GM18502 (cell line): Measurements from ENCODE around the gene CSF2.
A peak's percentile ranks its signal among the peaks of the same experiment; 100 is the strongest.

ENCODE experiments used
- ATAC-seq: cut with Tn5 transposase; IDR thresholded peaks from one replicate; pipeline ENCODE4 v1.9.1; 2021; ENCODE audit warnings: mild to moderate bottlenecking; ENCODE audit not compliant: unreplicated experiment, poor library complexity

Gene CSF2

DNA sequence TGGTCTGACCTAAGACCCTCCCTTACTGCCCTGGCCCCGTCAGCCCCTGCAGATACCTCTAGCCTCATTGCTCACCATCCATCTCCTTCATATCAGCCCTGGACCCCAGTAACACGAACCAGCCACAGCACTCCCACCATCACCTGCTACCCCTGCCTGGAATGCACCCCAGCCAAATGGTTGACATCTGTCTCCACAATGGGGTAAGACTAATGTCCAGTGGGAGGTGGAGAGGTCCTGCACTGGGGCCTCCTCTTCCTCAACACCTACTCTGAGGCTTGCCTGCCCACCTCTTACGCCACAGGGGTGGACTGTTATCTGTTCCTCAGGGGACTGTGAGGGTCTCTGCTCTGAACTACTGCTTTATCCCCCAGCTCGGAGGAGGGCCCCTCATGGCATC, 12.1 kb downstream of the CSF2 start:
- ATAC-seq: no peak

DNA sequence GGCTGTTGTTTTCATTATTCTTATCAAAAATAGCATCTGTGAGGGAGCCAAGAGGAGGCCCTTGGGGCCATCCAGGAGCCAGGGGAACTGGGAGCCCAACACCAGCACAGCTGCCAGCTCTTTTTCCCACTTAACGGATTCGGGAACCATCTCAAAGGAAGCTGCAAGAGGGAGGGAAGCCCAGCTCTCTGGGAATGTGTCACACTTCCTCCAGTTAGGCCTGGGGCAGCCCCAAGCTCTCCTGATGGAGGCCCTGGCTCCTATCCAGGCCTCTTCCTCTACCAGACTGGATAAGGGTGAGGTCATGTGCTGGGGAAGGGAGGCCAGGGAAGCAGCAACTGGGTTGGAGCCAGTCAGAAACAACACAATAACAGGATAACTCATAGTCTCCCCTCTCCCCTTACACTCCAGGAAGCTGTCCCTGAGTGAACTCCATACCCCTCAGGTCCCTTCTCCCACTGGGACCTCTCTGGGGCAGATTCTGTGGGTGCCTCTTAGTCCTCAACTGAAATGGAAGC, 12.7 kb downstream of the CSF2 start:
- no peak for ATAC-seq

DNA sequence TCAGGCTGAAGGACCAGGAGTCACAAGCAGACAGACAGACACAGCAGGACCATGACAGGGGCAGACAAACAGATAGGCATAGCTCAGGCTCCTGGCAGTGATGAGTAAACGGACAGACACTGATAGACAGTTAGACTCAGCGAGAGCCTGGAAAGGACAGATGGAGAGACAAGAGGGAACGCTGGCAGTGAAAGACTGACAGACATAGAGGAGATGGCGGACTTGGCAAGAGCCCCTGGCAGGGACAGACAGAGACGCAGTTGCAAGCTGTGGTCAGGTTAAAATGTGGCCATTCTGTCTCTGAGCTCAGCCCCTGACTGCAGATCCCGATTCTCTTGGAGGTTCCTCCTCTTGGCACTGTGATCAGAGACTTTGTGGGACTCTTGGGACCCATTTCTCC, 13.6 kb downstream of the CSF2 start:
- no peak for ATAC-seq

DNA sequence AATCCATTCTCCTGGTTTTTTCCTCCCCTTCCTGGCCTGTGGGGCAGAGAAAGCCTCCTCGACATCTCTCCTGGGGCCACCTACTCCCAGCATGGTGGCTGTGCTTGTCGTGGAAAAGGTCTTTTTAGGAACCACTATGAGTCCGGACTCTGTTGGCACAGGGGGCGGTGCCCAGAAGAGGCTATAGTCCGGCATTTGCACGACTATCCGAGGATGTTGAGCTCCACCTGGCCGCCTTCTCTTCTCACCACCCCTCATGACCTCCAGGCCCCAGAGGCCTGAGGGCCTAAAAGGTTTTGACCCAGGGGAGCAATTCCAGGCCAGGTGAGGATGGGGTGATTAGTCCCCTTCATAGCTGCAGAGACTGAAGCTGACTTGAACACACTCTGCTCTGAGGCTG, 14.1 kb downstream of the CSF2 start:
- no peak for ATAC-seq

DNA sequence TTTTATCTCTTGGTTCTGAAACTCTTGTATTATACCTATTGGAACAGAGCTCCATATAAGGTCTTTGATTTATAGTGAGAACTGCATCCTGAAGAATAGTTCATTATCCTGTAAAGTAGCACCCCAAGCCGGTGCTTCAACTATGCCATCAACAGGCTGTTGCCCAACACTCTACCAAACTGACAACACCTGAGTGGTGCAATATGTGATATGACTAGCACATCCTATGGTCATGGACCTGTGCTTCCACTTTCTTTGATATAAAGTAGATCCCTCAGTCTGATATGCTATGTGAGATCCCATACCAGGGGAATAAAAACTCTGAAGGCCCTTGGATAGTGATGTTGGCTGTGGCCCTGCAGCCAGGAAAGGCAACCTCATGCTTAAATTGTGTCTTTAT, 15.8 kb downstream of the CSF2 start:
- no peak for ATAC-seq

DNA sequence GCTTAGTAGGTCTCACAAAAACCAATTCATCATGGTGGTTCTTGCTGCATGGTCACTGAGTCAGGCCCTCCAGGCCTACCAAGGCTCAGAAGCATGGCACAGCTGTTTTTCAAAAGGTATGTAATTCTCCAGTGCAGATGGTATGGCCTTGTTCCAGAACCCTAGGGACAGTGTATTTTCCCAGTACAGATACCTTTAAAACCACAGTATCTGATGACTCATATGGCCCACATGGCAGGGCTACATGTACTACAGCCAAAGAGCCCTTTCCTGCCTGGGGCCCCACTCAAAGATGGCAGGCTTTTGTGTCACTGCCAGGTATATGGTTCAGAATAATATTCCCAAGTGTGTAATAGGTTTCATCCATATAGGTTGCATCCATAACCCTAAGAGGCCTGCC, 16.5 kb downstream of the CSF2 start:
- ATAC-seq: no peak

DNA sequence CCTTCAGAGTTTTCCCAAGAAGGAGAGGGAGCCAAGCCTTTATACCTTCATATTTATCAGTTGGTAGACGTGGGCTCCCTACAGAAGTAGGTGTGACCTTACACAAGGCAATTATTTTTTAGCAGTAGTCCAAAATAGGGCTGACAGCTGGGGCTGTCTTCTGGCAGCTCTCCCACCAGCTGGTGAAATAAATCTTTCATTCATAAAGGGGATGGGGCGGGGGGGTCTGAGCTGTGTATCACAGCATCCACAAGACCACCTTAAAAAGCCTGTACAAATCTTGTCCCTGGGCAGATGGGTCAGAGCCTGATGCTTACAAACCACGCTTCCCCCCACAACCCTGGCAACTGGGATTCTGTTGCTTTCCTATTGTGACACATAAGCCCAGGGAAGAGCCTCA, 19.7 kb downstream of the CSF2 start:
- ATAC-seq: no peak

DNA sequence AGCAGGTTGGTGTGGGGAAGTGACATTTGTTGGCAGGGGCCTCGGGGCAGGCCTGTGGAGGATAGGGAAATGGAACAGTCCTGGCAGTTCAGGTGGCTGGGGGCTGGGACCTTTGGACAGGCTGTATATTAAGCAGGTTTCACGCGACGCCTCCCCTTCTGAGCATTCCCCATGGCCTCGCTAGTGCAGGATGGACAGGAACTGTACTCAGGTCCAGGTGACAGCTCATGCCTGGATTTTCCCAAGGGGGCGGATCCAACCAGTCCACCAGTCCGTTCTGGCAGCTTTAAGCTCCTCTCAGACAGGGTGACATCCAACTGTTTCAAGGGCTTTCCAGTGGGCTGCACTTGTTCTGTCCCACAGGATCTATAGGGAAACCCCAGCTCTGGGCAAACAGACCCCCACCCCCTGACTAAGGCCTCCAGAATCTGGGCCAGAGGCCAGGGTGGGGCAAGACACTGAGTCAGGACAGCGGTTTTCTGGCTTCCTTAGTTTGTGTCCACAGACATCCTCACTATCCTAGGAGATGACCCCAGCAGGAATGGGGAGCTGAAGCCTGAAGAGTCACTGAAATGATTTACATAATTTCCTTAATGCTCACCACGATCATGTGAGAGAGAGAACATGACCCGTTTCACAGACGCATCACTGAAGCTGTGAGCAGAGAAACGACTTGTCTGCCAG, 20.9 kb downstream of the CSF2 start:
- no peak for ATAC-seq

DNA sequence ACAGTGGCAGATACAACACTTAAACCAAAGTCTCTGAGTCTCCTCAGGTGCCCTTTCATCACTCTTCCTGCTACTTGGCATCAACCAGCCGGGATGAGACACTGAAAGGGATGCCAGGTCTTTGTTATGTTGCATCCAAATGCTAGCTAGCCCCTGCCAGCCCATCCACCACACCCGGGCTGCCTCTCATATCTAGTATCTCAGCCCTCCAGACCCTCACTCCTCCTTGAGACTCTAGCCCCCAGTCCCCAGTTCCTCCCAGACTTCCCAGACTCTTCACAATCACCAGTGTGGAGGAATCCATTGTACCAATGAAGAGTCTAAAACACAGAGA, 21.5 kb downstream of the CSF2 start:
- no peak for ATAC-seq

DNA sequence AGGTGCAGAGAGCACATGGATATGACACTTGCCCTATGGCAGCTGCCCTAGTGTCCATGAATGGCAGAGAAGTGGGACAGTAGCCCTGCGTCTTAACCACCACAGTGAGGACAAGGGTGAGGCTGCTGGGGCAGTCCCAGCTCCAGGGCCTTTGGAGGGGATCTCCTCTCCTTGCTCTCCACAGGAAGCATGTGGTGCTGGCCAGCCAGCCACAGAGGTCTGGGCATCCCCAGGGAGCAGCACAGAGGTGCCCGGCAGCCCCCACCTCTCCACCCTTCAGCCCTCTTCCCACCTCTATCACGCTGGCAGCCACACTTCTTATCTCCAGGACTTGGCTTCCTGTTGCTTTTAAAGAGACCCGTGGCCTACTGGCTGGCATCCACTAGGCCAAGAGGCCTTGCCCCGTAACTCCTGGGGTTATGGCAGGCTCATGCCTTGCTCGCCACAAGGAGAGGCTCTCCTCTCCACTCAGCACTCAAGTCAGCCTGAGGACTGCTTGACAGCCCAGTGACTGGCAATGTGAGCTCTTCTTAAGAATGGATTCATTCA, 21.9 kb downstream of the CSF2 start:
- no peak for ATAC-seq

DNA sequence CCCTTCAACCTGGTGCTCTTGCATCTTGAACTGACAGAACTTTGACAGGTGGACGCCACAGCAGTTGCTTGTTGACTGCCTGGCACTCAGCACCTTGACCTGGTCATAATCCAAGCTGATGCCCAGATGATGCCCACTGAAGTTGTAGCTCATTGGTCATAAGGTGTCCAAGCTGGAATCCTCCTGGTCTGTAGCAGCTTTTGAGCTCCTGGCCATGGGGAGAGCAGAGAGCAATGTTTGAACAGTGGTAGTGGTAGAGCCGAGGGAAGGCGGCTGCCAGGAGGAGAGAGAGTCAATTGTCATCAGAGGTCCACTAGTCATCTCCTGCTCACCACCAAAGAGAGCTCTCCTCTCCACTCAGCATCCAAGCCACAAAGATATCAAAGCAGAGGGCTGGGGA, 23.3 kb downstream of the CSF2 start:
- ATAC-seq: no peak

DNA sequence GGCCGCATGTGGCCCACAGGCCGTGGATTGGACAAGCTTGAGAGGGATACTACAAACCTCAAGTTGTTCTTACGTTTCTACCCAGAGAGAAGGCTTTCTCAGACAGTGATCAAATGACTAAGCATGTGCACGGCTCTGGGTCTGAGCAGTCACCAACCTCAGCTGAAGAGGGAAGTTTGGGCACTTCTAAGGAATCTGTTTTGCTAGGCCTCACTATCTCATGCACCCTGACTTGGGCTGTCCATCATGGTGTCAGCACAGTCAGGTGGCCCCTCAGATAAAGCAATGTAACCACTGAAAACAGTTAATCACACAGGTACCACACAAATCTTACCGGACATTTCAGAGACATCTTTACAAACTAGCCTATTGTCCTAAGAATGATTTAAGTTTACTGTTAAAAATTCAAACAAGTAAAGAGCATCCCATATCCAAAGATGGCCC, 24.6 kb downstream of the CSF2 start:
- ATAC-seq: peak; percentile 28

DNA sequence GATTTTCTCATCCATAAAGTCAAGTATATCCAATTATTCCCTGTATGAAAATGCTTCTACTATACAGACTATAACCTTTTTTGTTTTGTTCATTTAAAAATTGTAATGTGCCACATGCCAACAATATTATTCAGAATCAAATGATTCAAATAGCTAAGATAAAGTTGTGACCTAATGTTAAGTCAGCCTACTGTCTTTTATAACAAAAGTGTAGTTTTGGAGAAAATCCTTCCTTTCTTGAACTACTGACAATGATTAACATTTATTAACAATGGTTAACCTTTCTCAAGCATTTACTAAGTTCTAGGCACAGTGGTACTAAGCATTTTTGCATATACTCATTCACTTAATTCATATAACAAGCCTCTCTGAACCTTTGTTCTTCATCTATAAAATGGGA, 25.0 kb downstream of the CSF2 start:
- no peak for ATAC-seq

DNA sequence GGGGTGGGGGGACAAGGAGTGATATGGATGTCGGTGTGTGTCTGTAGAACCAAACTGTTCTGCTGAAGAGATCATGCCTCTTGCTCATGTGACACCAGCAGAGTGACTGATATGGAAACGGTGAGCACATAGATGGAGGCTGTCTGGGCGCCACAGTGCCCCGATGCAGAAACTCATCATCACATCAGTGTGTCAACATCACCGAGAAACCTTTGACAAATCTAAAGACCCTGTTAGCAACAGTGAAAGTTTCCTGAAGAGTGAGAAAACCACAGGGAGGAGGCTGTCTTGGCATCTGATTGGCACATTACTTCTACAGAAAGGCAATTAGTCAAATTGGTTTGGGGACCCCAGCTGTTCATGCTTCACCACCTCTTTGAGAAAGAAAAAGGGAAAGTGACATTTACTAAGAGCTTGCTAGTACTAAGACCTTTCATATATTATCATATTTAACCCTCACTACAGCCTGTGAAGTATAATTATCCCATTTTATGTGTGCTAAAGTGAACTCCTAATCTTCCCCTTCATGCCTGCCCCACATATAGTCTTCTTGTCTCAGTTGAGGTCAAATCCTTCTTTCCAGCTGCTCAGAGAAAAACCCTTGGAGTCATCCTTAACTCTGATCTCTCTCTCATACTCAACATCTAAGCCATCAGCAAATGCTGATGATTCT, 25.6 kb downstream of the CSF2 start:
- peak; percentile 40 for ATAC-seq

DNA sequence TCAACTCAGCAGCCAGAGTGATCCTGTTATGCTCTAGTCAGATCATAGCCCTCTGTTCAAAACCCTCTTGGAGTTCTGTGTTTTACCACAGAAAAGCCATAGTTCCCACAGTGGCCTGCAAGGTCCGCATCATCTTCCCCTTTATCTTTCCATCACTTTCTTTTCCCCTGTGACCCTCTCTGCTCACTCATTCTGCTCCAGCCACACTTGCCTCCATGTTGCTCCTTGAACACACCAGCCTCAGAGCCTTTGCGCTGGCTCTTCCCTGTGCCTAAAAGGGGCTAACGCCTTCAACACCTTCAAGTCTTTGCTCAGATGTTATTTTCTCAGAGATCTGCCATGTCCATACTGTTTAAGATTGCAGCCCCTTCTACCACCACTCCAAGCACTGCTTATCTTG, 26.3 kb downstream of the CSF2 start:
- ATAC-seq: no peak

DNA sequence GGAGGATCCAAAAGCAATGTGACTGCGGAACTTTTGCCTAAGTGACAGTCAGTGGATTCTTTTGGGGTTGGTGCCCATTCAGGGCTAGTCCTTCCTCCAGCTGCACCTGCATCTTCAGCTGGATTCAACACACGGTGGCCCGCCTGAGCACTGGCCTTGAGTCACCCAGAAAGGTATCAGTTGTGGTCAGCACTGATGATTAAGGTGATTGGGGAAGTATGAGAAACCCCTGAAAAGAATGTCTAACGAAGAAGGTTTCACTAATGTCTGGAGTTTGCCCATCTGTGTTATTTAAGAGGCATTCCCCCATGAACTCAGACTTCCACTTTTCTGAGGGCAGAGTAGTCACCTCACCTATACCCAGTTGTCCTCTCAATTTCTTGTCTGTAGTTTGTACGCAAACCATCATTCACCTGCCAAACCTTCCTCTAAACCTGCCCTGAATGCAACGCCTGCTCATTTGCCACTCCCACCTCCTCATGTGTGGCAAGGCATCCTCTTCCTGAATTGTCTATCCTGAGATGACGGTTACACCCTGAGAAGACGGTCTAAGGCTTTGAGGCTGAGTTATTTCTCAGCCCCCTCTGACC, 27.2 kb downstream of the CSF2 start:
- ATAC-seq: peak; percentile 37

DNA sequence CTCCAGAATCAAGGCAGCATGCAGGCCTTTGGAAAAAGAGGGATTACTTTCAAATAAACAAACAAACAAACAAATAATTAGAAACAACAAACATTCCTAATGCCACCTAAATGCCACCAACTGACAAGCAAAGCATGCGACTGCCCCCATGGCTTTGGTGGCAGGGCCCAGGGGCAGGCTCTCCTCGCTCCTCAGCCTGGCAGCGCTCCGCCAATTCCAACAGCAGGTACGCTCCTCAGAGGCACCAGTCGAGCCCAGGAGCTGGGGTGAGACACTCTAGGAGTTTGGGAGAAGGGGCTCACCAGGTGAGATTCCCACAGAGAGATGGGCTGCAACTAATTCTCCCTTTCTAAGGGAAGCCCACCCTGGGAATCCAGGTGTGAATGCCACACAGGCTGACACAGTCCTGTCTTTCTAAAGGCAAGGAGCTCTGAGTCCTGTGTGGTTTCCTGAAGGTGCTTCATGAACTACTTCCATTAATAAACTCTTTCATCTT, 27.8 kb downstream of the CSF2 start:
- no peak for ATAC-seq

DNA sequence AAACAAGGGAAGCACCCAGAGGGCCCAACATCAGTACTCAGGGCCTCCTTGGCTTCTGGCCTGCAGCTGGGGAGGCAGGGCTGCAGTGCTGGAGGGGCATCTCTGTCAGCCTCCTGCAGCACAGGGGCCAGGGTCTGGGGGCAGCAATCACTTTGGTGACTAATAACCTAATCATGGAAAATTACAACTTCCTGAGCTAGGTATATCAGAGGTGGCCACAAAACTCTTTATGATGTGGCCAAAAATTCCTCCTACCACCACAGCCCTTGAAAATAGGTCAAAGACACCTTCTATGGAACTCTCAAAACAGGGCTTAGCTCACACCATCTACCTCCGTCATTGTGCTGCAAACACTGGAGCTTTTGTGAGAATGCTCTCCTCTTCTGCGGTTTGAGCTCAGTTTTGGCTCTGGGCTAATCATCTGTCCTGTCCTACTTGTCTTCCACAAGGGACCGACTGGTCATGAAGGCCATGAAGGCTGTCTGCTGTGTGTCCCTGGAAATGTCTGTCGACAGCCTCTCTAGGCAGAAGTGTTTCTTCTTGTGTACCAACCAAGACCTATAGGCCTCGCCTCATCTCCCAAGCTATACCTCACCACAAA, 28.6 kb downstream of the CSF2 start:
- ATAC-seq: no peak

DNA sequence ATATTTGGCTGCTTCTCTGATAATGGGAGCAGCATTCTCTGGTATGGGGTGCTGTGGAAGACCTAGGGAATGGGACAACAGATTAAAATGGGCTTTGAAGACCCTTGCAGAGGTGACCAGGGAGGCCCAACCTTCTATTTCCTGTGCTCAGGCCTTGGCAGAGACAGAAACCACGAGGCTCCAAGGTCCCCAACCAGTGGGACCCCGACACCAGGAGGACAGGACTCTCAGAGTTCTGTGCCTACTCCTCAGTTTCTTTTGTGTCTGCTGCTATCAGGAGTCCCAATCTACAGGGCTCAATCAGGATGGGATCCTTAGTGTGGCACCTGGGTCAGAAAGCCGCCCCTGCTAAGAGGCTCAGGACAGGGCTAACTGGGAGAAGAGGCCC, 29.3 kb downstream of the CSF2 start:
- no peak for ATAC-seq

DNA sequence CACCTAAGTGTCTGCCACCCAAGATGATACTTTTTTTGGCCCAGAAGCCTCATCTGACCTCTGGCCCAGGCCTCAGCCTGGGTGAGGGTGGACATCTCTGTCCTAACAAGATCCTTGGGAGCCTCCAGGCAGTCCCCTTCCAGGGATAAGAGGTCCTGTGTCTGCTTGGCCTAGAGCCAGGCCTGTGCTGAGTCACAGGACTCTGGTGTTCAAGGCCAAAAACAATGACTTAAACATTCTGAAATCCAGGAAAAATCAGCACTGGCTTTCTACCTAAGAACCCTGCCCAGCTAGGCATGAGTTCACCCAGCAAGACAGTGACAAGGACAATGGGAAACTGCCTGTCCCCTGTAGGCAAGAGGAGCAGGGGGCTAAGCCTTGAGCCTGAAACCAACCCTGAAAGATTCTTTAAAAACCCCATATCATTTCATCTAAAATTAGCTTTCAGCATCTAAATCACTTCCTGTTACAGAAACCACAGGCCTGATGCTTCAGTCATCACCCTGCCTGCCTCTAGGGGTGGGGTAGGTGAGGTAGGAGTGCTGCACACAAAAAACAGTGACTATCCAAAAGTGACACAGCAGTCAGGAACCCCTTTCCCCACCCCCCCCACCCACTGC, 29.9 kb downstream of the CSF2 start:
- ATAC-seq: peak; percentile 74
